ENCODE results near the gene HIVEP2. TPM values are rescaled to one million over a fixed set of nuclear protein-coding genes. Genes with fewer than 3 reads are reported as not detected.

The HIVEP2 gene
- total and polyA plus RNA-seq, 4 donors = 3.0 to 23.8 (median 11.2) TPM

DNA sequence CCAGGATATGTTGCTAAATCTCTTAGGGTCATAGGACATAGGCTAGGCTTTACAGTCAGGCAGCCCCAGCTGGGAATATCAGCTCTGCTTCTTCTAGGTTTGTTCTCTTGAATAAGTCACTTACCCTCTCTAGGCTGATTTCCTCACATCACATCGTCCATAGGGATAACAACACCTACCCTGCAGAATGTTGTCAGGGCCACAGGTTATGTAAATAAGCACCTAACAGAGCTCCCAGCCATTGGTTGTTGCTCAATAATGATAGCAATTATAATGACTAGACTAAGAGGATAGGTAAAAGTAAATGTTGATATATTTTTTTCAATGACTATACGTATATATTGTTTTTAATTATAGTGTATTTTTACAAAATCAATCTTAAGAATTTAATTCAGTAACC is 135.0 kb downstream of the HIVEP2 start:
- WGBS, 2 donors = 90 to 91% methylated on average over 2 of the region's 2 CpGs
- DNase-seq (no peak), ATAC-seq (ENCODE audit: insufficient read depth, low FRiP score) (no peak)
- no peak overlapping the region for H3K27ac ChIP-seq (ENCODE audit: low read depth in 1 of 2, low read length in 1 of 2)
- H3K27me3 ChIP-seq (ENCODE audit: control insufficient read depth in 3 of 3, insufficient read depth in 3 of 3, low read length in 2 of 3) = no peaks in the 10 kb centered on the region
- H3K9me3 ChIP-seq (ENCODE audit: control insufficient read depth in 4 of 4, insufficient read depth in 3 of 4, low read length in 3 of 4) = no peaks in the 10 kb centered on the region
- TF ChIP-seq, protein P1, sequence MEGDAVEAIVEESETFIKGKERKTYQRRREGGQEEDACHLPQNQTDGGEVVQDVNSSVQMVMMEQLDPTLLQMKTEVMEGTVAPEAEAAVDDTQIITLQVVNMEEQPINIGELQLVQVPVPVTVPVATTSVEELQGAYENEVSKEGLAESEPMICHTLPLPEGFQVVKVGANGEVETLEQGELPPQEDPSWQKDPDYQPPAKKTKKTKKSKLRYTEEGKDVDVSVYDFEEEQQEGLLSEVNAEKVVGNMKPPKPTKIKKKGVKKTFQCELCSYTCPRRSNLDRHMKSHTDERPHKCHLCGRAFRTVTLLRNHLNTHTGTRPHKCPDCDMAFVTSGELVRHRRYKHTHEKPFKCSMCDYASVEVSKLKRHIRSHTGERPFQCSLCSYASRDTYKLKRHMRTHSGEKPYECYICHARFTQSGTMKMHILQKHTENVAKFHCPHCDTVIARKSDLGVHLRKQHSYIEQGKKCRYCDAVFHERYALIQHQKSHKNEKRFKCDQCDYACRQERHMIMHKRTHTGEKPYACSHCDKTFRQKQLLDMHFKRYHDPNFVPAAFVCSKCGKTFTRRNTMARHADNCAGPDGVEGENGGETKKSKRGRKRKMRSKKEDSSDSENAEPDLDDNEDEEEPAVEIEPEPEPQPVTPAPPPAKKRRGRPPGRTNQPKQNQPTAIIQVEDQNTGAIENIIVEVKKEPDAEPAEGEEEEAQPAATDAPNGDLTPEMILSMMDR (IDR thresholded peaks at IDR 0.05; ENCODE audit: control extremely low read depth, extremely low read depth) = no peak
- no peak overlapping the region for H3K9ac ChIP-seq (ENCODE audit: insufficient read depth in 1 of 2, low read length in 2 of 2)
- H3K4me1 ChIP-seq (ENCODE audit: control insufficient read depth in 5 of 5, insufficient read depth in 5 of 5, low read length in 5 of 5) = peaks cover 2 to 15% (median 8%) of the 10 kb centered on the region in 5 donors
- H3K36me3 ChIP-seq (ENCODE audit: control insufficient read depth in 4 of 4, insufficient read depth in 4 of 4, low read length in 4 of 4) = no peaks in the 10 kb centered on the region
- no peak overlapping the region for H3K4me3 ChIP-seq

DNA sequence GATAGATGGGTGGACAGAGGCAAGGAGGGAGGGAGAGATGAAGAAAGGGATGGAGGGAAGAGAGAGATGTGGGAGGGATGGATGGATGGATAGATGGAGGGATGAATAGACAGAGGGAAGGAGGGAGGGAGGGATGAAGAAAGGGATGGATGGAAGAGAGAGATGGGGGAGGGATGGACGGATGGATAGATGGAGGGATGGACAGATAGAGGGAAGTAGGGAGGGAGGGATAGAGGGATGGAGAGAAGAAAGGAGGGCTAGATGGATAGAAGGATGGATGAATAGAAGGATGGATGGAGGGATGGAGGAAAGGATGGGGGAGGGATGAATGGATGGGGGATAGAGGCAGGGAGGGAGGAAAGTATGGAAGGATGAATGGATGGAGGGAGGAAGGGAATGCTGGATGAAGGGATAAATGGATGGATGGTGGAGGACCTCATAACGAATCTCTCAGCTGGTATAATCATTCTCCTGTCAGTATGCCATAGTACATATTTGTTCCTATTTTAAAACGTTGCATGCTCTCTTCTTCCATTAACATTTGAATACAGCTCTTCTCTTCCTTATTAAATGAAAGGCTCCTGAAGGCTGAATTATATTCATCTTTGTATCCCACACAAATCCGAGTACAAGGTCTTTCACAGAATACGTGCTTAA is 136.4 kb downstream of the HIVEP2 start:
- DNase-seq (no peak), ATAC-seq (ENCODE audit: insufficient read depth, low FRiP score) (no peak)
- H3K9ac ChIP-seq (ENCODE audit: insufficient read depth in 1 of 2, low read length in 2 of 2) = no peak overlapping the region
- WGBS, 2 donors = 94% methylated on average over 5 of the region's 5 CpGs
- TF ChIP-seq, protein P1 (IDR thresholded peaks at IDR 0.05; ENCODE audit: control extremely low read depth, extremely low read depth) = no peak
- no peaks in the 10 kb centered on the region for H3K27me3 ChIP-seq (ENCODE audit: control insufficient read depth in 3 of 3, insufficient read depth in 3 of 3, low read length in 2 of 3)
- H3K36me3 ChIP-seq (ENCODE audit: control insufficient read depth in 4 of 4, insufficient read depth in 4 of 4, low read length in 4 of 4) = no peaks in the 10 kb centered on the region
- H3K27ac ChIP-seq (ENCODE audit: low read depth in 1 of 2, low read length in 1 of 2) = no peak overlapping the region
- H3K4me1 ChIP-seq (ENCODE audit: control insufficient read depth in 5 of 5, insufficient read depth in 5 of 5, low read length in 5 of 5) = peaks cover 2 to 15% (median 9%) of the 10 kb centered on the region in 5 donors
- H3K4me3 ChIP-seq = no peak overlapping the region
- H3K9me3 ChIP-seq (ENCODE audit: control insufficient read depth in 4 of 4, insufficient read depth in 3 of 4, low read length in 3 of 4) = no peaks in the 10 kb centered on the region

DNA sequence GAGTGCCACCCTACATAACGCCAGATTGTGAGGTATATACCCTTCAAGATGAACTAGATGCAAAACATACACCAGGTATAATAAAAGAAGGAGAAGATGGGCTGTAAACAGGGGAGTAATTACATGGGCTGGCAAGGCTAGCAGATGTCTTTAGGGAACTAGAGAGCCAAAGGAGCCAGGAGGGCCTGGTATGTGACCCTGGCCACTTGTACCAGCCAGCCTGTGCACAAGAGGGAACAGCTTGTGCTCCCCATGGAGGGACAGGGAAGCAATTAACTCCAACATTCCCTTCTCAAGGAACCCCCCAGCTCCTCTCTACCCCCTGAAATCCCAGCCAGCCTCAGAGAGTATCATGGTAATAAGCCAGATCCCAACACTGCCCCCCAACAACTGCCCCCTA is 139.9 kb downstream of the HIVEP2 start:
- no peak for ATAC-seq (ENCODE audit: insufficient read depth, low FRiP score)
- Histone ChIP-seq H3K4me1 (ENCODE audit: control insufficient read depth in 5 of 5, insufficient read depth in 5 of 5, low read length in 5 of 5) (peaks cover 0 to 18% (median 0%) of the 10 kb centered on the region in 5 donors), H3K9me3 (ENCODE audit: control insufficient read depth in 4 of 4, insufficient read depth in 3 of 4, low read length in 3 of 4) (no peaks in the 10 kb centered on the region), H3K27me3 (ENCODE audit: control insufficient read depth in 3 of 3, insufficient read depth in 3 of 3, low read length in 2 of 3) (no peaks in the 10 kb centered on the region), H3K36me3 (ENCODE audit: control insufficient read depth in 4 of 4, insufficient read depth in 4 of 4, low read length in 4 of 4) (no peaks in the 10 kb centered on the region), H3K4me3 (no peak overlapping the region), H3K9ac (ENCODE audit: insufficient read depth in 1 of 2, low read length in 2 of 2) (no peak overlapping the region), H3K27ac (ENCODE audit: low read depth in 1 of 2, low read length in 1 of 2) (no peak overlapping the region)
- TF ChIP-seq, protein P1 (IDR thresholded peaks at IDR 0.05; ENCODE audit: control extremely low read depth, extremely low read depth) = no peak
- DNase-seq = no peak
- WGBS, 2 donors = 97 to 100% methylated on average over 1 of the region's 1 CpG

DNA sequence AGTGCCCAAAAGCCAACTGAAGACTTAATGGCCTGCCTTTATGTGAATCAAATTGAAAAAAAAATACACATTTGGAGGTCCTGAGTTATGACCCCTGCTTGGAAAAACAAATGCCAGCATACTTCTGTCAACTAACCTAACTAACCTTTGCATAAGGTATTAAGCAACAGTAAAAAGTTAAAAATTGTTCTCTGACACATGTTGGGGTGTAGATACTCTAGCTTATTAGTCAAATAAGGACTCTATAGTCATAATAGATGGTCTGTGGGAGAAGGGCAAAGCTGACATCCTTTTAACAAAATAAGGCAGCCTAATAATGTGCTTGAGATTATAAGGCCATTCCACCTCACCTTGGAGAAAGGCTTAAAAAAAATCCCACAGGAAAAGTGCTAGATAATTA is 140.5 kb downstream of the HIVEP2 start:
- no peak for ATAC-seq (ENCODE audit: insufficient read depth, low FRiP score)

More for the DNA sequence above, 140.5 kb downstream of the HIVEP2 start:
- TF ChIP-seq, protein P1 (IDR thresholded peaks at IDR 0.05; ENCODE audit: control extremely low read depth, extremely low read depth) = no peak
- Histone ChIP-seq H3K9me3 (ENCODE audit: control insufficient read depth in 4 of 4, insufficient read depth in 3 of 4, low read length in 3 of 4) (no peaks in the 10 kb centered on the region), H3K36me3 (ENCODE audit: control insufficient read depth in 4 of 4, insufficient read depth in 4 of 4, low read length in 4 of 4) (no peaks in the 10 kb centered on the region), H3K4me1 (ENCODE audit: control insufficient read depth in 5 of 5, insufficient read depth in 5 of 5, low read length in 5 of 5) (peaks cover 0 to 18% (median 0%) of the 10 kb centered on the region in 5 donors), H3K27me3 (ENCODE audit: control insufficient read depth in 3 of 3, insufficient read depth in 3 of 3, low read length in 2 of 3) (no peaks in the 10 kb centered on the region), H3K9ac (ENCODE audit: insufficient read depth in 1 of 2, low read length in 2 of 2) (no peak overlapping the region), H3K27ac (ENCODE audit: low read depth in 1 of 2, low read length in 1 of 2) (no peak overlapping the region), H3K4me3 (no peak overlapping the region)
- no peak for DNase-seq

Data from lung (tissue), 12 donors.